Esophagus (tissue), 2 donors: ENCODE measurements around the gene TMEM179B. TPM values are rescaled to one million over a fixed set of nuclear protein-coding genes. Genes with fewer than 3 reads are reported as not detected.

Source experiments
- H3K27ac ChIP-seq, 2 donors: one replicate each; pipeline ENCODE4 v1.5.1; 2013; ENCODE audit warnings: low read depth in 2 of 2, mild to moderate bottlenecking in 2 of 2, inconsistent platforms in 1 of 2, low read length in 1 of 2, moderate library complexity in 1 of 2
- H3K27me3 ChIP-seq, 2 donors: one replicate each; pipeline ENCODE4 v1.6.1; 2013; ENCODE audit warnings: low read length in 2 of 2, control low read depth in 1 of 2, mild to moderate bottlenecking in 1 of 2; ENCODE audit not compliant: insufficient read depth in 2 of 2, control insufficient read depth in 1 of 2
- H3K36me3 ChIP-seq, 2 donors: one replicate each; pipeline ENCODE4 v1.6.1; 2013; ENCODE audit warnings: low read length in 1 of 2; ENCODE audit not compliant: control insufficient read depth in 2 of 2, insufficient read depth in 2 of 2
- H3K4me1 ChIP-seq, 2 donors: one replicate each; pipeline ENCODE4 v1.6.1; 2013; ENCODE audit warnings: low read length in 1 of 2; ENCODE audit not compliant: control insufficient read depth in 2 of 2, insufficient read depth in 2 of 2
- H3K4me3 ChIP-seq, 2 donors: one replicate each; pipeline ENCODE4 v1.5.1; 2013; ENCODE audit warnings: low read length in 2 of 2, mild to moderate bottlenecking in 2 of 2, low read depth in 1 of 2, moderate library complexity in 1 of 2
- H3K9me3 ChIP-seq, 2 donors: one replicate each; pipeline ENCODE4 v1.6.1; 2013; ENCODE audit warnings: mild to moderate bottlenecking in 2 of 2, low read depth in 1 of 2, low read length in 1 of 2, moderate library complexity in 1 of 2; ENCODE audit not compliant: control insufficient read depth in 2 of 2, insufficient read depth in 1 of 2
- WGBS, 2 donors: extraction: QIAGEN DNeasy Blood & Tissue Kit; methylation state at CpG; one replicate each; pipeline ENCODE4 v1.1.7; 2013; 5-methylcytosine and 5-hydroxymethylcytosine counted together
- polyA plus RNA-seq, 2 donors: library from polyadenylated mRNA; stranded (reverse); fragments of 200-250 nt; gene quantifications; one replicate each; pipeline ENCODE4 v1.2.3, GENCODE V29; 2013
- donor health status: healthy with polysubstance abuse.
- donor health status: Bipolar disorder and iron deficiency.

TMEM179B gene
- polyA plus RNA-seq, 2 donors, result 30.5 to 41.2 TPM

- 0 to 1% methylated on average over 33 of the region's 33 CpGs for WGBS, 2 donors
- Histone ChIP-seq H3K4me1 (peaks cover 0 to 5% of the 10 kb centered on the region in 2 donors), H3K27me3 (no peaks in the 10 kb centered on the region), H3K4me3 (peak overlapping the region; percentile 79 to 93), H3K9me3 (no peaks in the 10 kb centered on the region), H3K36me3 (peaks cover 18 to 23% of the 10 kb centered on the region in 2 donors), H3K27ac (peak overlapping the region; percentile 84 to 98)
Measured at GRCh38 chr11:62830904-62831519, 43.8 kb downstream of the TMEM179B start.

GRCh38 chr11:62831520-62832335, 44.5 kb downstream of the TMEM179B start, which contains the start of gene STX5:
TSS of gene STX5 (minus strand) at chr11:62832051. CDS start at chr11:62831243, 808 bp downstream.
- H3K27ac ChIP-seq, result peak within 1 kb of the TSS; percentile 96 to 98
- peaks cover 18 to 23% of the 10 kb centered on the region in 2 donors for H3K36me3 ChIP-seq
- H3K4me3 ChIP-seq, result peak within 1 kb of the TSS; percentile 79 to 93
- H3K4me1 ChIP-seq, result peaks cover 0 to 5% of the 10 kb centered on the region in 2 donors
- 0% methylated on average over 65 of the region's 65 CpGs for WGBS, 2 donors
- H3K27me3 ChIP-seq, result no peaks in the 10 kb centered on the region
- no peaks in the 10 kb centered on the region for H3K9me3 ChIP-seq

GRCh38 chr11:62832336-62833234, 45.4 kb downstream of the TMEM179B start, which contains the start of gene TEX54:
TSS of gene TEX54 (minus strand) at chr11:62832841.
- WGBS, 2 donors, result 7 to 10% methylated on average over 40 of the region's 40 CpGs
- H3K4me3 ChIP-seq, result peak within 1 kb of the TSS; percentile 79 to 93

GRCh38 chr11:62835336-62835735, 48.1 kb downstream of the TMEM179B start:
- WGBS, 2 donors, result 84 to 89% methylated on average over 8 of the region's 8 CpGs
- Histone ChIP-seq H3K36me3 (peaks cover 12 to 15% of the 10 kb centered on the region in 2 donors), H3K9me3 (no peaks in the 10 kb centered on the region), H3K4me1 (peaks cover 0 to 5% of the 10 kb centered on the region in 2 donors), H3K27me3 (no peaks in the 10 kb centered on the region), H3K4me3 (no peak overlapping the region), H3K27ac (no peak overlapping the region)

More at GRCh38 chr11:62832336-62833234, 45.4 kb downstream of the TMEM179B start, which contains the start of gene TEX54:
- Histone ChIP-seq H3K27me3 (no peaks in the 10 kb centered on the region), H3K4me1 (peaks cover 0 to 5% of the 10 kb centered on the region in 2 donors), H3K9me3 (no peaks in the 10 kb centered on the region), H3K27ac (peak within 1 kb of the TSS; percentile 96 to 98), H3K36me3 (peaks cover 12 to 15% of the 10 kb centered on the region in 2 donors)

- no peaks in the 10 kb centered on the region for H3K9me3 ChIP-seq
- peak within 1 kb of the TSS; percentile 95 to 97 for H3K4me3 ChIP-seq
- peaks cover 0 to 3% of the 10 kb centered on the region in 2 donors for H3K4me1 ChIP-seq
- no peaks in the 10 kb centered on the region for H3K27me3 ChIP-seq
- 0% methylated on average over 60 to 62 of the region's 62 CpGs for WGBS, 2 donors
- peak within 1 kb of the TSS; percentile 99 for H3K27ac ChIP-seq
- H3K36me3 ChIP-seq, result peaks cover 8 to 15% of the 10 kb centered on the region in 2 donors
Measured at GRCh38 chr11:62839050-62839945, 52.1 kb downstream of the TMEM179B start, which contains the start of gene WDR74. TSS of gene WDR74 (minus strand) at chr11:62839590. CDS start at chr11:62839570, 20 bp downstream.

Other genes with a start within 250 kb of the TMEM179B start
- gene AHNAK, start 240.6 kb upstream of the TMEM179B start, polyA plus RNA-seq, result 100 to 1,000 TPM; 168 to 195 TPM
- gene EEF1G, start 213.5 kb upstream of the TMEM179B start, polyA plus RNA-seq, result 1,000 to 10,000 TPM in 1 of 2 donors, 100 to 1,000 TPM in 1; 884 to 1,495 TPM
- gene TUT1, start 195.9 kb upstream of the TMEM179B start, polyA plus RNA-seq, result 10 to 100 TPM in 1 of 2 donors, 1 to 10 TPM in 1; 9.0 to 15.2 TPM
- gene MTA2, start 185.5 kb upstream of the TMEM179B start, polyA plus RNA-seq, result 10 to 100 TPM; 76.2 to 90.4 TPM
- 100 to 1,000 TPM in 1 of 2 donors, 10 to 100 TPM in 1; 79.0 to 107 TPM for gene EML3, start 174.6 kb upstream of the TMEM179B start, polyA plus RNA-seq
- gene ROM1, start 174.1 kb upstream of the TMEM179B start, polyA plus RNA-seq, result 10 to 100 TPM in 1 of 2 donors, 1 to 10 TPM in 1; 7.4 to 10.5 TPM
- gene B3GAT3, start 165.4 kb upstream of the TMEM179B start, polyA plus RNA-seq, result 10 to 100 TPM; 14.9 to 25.4 TPM
- gene GANAB, start 140.8 kb upstream of the TMEM179B start, polyA plus RNA-seq, result 10 to 100 TPM; 59.8 to 71.6 TPM
- 10 to 100 TPM in 1 of 2 donors, 1 to 10 TPM in 1; 4.8 to 10.1 TPM for gene INTS5, start 134.1 kb upstream of the TMEM179B start, polyA plus RNA-seq
- 10 to 100 TPM; 71.9 to 96.9 TPM for gene C11orf98, start 122.2 kb upstream of the TMEM179B start, polyA plus RNA-seq
- 10 to 100 TPM; 15.4 to 32.2 TPM for gene CSKMT, start 122.1 kb upstream of the TMEM179B start, polyA plus RNA-seq
- gene UQCC3, start 115.7 kb upstream of the TMEM179B start, polyA plus RNA-seq, result 10 to 100 TPM; 16.5 to 23.2 TPM
- 1 to 10 TPM; 2.7 to 5.2 TPM for gene LBHD1, start 115.1 kb upstream of the TMEM179B start, polyA plus RNA-seq
- 100 to 1,000 TPM; 109 to 127 TPM for gene UBXN1, start 108.3 kb upstream of the TMEM179B start, polyA plus RNA-seq
- 1 to 10 TPM; 1.4 to 2.4 TPM for gene LRRN4CL, start 97.9 kb upstream of the TMEM179B start, polyA plus RNA-seq
- 10 to 100 TPM; 33.9 to 58.9 TPM for gene BSCL2, start 80.0 kb upstream of the TMEM179B start, polyA plus RNA-seq
- under 1 TPM; 0.04 to 0.24 TPM for gene GNG3, start 79.7 kb upstream of the TMEM179B start, polyA plus RNA-seq
- 10 to 100 TPM; 27.5 to 27.9 TPM for gene HNRNPUL2, start 59.9 kb upstream of the TMEM179B start, polyA plus RNA-seq
- gene TTC9C, start 58.9 kb upstream of the TMEM179B start, polyA plus RNA-seq, result 10 to 100 TPM; 13.3 to 31.1 TPM
- gene ZBTB3, start 33.2 kb upstream of the TMEM179B start, polyA plus RNA-seq, result 1 to 10 TPM; 1.9 to 4.0 TPM
- 10 to 100 TPM; 43.2 to 94.0 TPM for gene POLR2G, start 25.8 kb upstream of the TMEM179B start, polyA plus RNA-seq
- 10 to 100 TPM; 17.0 to 21.6 TPM for gene TAF6L, start 16.0 kb upstream of the TMEM179B start, polyA plus RNA-seq
- gene TMEM223, start 4.6 kb downstream of the TMEM179B start, polyA plus RNA-seq, result 10 to 100 TPM; 13.8 to 19.7 TPM
- gene NXF1, start 18.0 kb downstream of the TMEM179B start, polyA plus RNA-seq, result 10 to 100 TPM; 77.9 to 84.7 TPM
- gene STX5, start 44.6 kb downstream of the TMEM179B start, polyA plus RNA-seq, result 10 to 100 TPM; 14.5 to 25.2 TPM
- not detected for gene TEX54, start 45.4 kb downstream of the TMEM179B start, polyA plus RNA-seq
- 10 to 100 TPM; 44.0 to 44.6 TPM for gene WDR74, start 52.2 kb downstream of the TMEM179B start, polyA plus RNA-seq
- gene SLC3A2, start 93.5 kb downstream of the TMEM179B start, polyA plus RNA-seq, result 100 to 1,000 TPM in 1 of 2 donors, 10 to 100 TPM in 1; 90.5 to 146 TPM
- under 1 TPM in 1 of 2 donors, not detected in 1; 0.01 TPM for gene CHRM1, start 134.0 kb downstream of the TMEM179B start, polyA plus RNA-seq
- gene SLC22A6, start 197.6 kb downstream of the TMEM179B start, polyA plus RNA-seq, result not detected
- gene SLC22A8, start 228.4 kb downstream of the TMEM179B start, polyA plus RNA-seq, result not detected